Adrenal gland (tissue), 12 donors: ENCODE measurements around the gene SERPINA4. TPM values are rescaled to one million over a fixed set of nuclear protein-coding genes. Genes with fewer than 3 reads are reported as not detected.
"Not testable (repeated sequence)": the region's sequence is repeated elsewhere in the genome, so short reads cannot be mapped to it uniquely, and the experiment has no call there.

Experiments
- DNase-seq, 7 donors: peaks; one replicate each; pipeline ENCODE4 v3.0.0-alpha.2; 2019 to 2020
- H3K27ac ChIP-seq, 5 donors: fragments of 200-600 bp; sonication (generic) in 4 of 5; 1 replicate in 3 of 5; 2 replicates in 2 of 5; pipeline versions ENCODE4 v1.5.1 to v1.8.0; 2016 to 2020; ENCODE audit warnings: mild to moderate bottlenecking in 1 of 5
- H3K27me3 ChIP-seq: fragments of 200-600 bp; 2 replicates; pipeline ENCODE4 v1.8.0; 2021
- H3K36me3 ChIP-seq, 2 donors: fragments of 200-600 bp; replicated peaks in 1 of 2; 1 replicate in 1 of 2; 2 replicates in 1 of 2; pipeline versions ENCODE4 v1.5.1 to v1.8.0; 2018 to 2022
- H3K4me1 ChIP-seq, 2 donors: fragments of 200-600 bp; replicated peaks in 1 of 2; 1 replicate in 1 of 2; 2 replicates in 1 of 2; pipeline versions ENCODE4 v1.5.1 to v1.8.0; 2018 to 2021
- H3K4me3 ChIP-seq, 4 donors: fragments of 200-600 bp; sonication (generic) in 3 of 4; one replicate each; pipeline ENCODE4 v1.5.1; 2016 to 2018
- H3K9me3 ChIP-seq, 3 donors: fragments of 200-600 bp; sonication (generic) in 1 of 3; replicated peaks in 1 of 3; 1 replicate in 2 of 3; 2 replicates in 1 of 3; pipeline versions ENCODE4 v1.5.1 to v1.8.0; 2016 to 2021
- POLR2A ChIP-seq, 2 donors: fragments of 450-650 bp; IDR thresholded peaks; one replicate each; pipeline ENCODE4 v1.6.1; 2017; ENCODE audit warnings: antibody characterized with exemption in 2 of 2, mild to moderate bottlenecking in 2 of 2, moderate library complexity in 1 of 2
- WGBS, 4 donors: extraction: QIAGEN DNeasy Blood & Tissue Kit in 2 of 4; methylation state at CpG; one replicate each; pipeline versions ENCODE4 v1.1.5 to v1.1.7; 2013 to 2017; 5-methylcytosine and 5-hydroxymethylcytosine counted together
- intact Hi-C, 2 donors: fragments of 100-400 bp; cut with DNase I; formaldehyde crosslinking; loops; one replicate each; pipeline versions ENCODE4 v1.14.1 to v1.15.0; 2022 to 2023
- polyA plus RNA-seq, 3 donors: library from polyadenylated mRNA; stranded (reverse); fragments of 200-250 nt in 2 of 3; fragments of 350-450 nt in 1 of 3; fragmentation: Illumina TruSeq in 1 of 3; extraction: RNeasy Lipid Tissue Mini Kit (QIAGEN cat#74804) in 1 of 3; gene quantifications; one replicate each; pipeline ENCODE4 v1.2.3, GENCODE V29; 2013 to 2014
- total RNA-seq, 9 donors: library from RNA; depleted of rRNA in 4 of 9; stranded (reverse); fragments of >200 nt in 4 of 9; fragments of 120-200 nt in 1 of 9; fragmentation: NEBNext Ultra II Directional in 1 of 9; extraction: Animal tissue kit (Norgen Biotek cat#: 25700) in 1 of 9; gene quantifications; one replicate each; pipeline versions ENCODE4 v1.1.0 to v1.2.4, GENCODE V29; 2013 to 2023
- TF ChIP-seq, protein P1 (sequence below), 6 experiments: fragments of 450-650 bp in 4 of 6; fragments of 200-600 bp in 2 of 6; sonication (generic) in 1 of 6; IDR thresholded peaks; 1 replicate in 5 of 6; 2 replicates in 1 of 6; pipeline versions ENCODE4 v1.5.1 to v1.8.0; 2016 to 2021; ENCODE audit warnings: antibody characterized with exemption in 6 of 6, mild to moderate bottlenecking in 2 of 6, moderate library complexity in 1 of 6
- donor health status: healthy with polysubstance abuse.
- donor health status: Bipolar disorder and iron deficiency.
- donor health status: DM: yes; HTN: yes; CAD: no.
- donor health status: DM: no; HTN: no; CAD: no.
- donor health status: DM: no; HTN: no; CAD: no.
- donor health status: DM: yes; HTN: yes; CAD: no.

The SERPINA4 gene
- total and polyA plus RNA-seq, 12 donors = 0.06 to 0.31 (median 0.11) TPM; not detected in 9

DNA sequence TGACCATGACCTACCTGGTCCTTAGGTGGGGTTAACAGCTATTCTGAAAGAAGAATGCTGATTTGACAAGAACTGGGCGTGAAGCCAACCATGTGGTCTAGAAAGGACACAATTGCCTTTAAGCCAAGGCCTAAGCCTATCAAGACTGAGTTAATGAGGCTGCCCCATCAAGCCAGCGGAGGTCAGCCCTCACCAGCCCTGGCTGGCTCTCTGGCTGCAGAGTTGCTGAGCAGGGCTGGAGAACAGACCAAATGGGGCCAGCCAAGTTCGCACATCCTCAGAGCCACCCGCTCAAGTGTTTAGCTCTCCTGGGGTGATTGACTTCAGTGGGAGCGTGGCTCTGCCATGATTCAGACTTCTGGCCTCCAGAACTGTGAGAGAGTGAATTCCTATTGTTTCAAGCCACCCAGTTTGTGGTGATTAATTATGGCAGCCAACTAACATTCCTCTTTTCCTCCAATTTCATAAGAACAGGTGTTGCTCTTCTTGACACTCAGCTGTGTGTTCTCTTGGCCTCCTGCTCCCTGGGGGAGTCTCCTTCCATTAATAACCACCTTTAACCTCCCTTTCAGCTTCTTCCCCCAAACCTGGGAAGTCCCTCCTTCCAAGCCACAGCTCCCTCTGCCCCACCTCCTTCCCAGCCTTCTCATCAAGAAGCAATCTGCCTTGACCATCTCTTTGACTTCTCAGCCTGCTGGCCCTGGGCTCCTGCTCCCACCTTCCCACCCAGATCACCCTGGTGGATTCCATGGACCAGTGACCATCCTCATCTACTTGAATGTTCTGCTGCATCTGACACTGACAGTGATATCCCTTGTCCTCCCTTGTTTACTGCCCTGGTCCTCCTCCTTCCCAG, 14.7 kb downstream of the SERPINA4 start:
- WGBS, 4 donors = 74 to 85% (median 76%) methylated on average over 4 to 5 of the region's 5 CpGs
- Histone ChIP-seq H3K4me3 (no peak overlapping the region), H3K9me3 (no peaks in the 10 kb centered on the region), H3K27ac (no peak overlapping the region), H3K27me3 (no peaks in the 10 kb centered on the region), H3K4me1 (peaks cover 2 to 5% of the 10 kb centered on the region in 2 donors), H3K36me3 (no peaks in the 10 kb centered on the region)
- peak in 4 of 7 donors; percentile 40 to 59 (median 52) for DNase-seq
- TF ChIP-seq, protein P1, sequence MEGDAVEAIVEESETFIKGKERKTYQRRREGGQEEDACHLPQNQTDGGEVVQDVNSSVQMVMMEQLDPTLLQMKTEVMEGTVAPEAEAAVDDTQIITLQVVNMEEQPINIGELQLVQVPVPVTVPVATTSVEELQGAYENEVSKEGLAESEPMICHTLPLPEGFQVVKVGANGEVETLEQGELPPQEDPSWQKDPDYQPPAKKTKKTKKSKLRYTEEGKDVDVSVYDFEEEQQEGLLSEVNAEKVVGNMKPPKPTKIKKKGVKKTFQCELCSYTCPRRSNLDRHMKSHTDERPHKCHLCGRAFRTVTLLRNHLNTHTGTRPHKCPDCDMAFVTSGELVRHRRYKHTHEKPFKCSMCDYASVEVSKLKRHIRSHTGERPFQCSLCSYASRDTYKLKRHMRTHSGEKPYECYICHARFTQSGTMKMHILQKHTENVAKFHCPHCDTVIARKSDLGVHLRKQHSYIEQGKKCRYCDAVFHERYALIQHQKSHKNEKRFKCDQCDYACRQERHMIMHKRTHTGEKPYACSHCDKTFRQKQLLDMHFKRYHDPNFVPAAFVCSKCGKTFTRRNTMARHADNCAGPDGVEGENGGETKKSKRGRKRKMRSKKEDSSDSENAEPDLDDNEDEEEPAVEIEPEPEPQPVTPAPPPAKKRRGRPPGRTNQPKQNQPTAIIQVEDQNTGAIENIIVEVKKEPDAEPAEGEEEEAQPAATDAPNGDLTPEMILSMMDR (IDR thresholded peaks at IDR 0.05) = no peak
- TF ChIP-seq POLR2A (IDR thresholded peaks at IDR 0.05) = no peak
- intact Hi-C loops = no loop called here

DNA sequence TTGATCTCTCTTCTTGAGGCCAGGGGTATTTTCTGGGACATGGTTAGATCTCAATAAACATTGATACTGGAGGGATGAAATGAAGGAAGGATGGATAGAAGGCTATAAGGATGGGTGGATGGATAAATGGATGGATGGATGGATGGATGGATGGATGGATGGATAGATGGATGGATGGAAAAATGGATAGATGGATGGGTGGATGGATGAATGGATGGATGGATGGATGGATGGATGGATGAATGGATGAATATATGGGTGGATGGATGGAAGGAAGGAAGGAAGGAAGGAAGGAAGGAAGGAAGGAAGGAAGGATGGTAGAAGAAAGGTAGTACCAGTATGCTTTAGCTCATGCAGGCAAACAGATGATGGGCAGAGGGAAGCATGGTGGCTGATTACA, 16.2 kb downstream of the SERPINA4 start:
- H3K4me1 ChIP-seq = peaks cover 3 to 13% of the 10 kb centered on the region in 2 donors
- H3K9me3 ChIP-seq, intact Hi-C loops, H3K27me3 ChIP-seq, H3K36me3 ChIP-seq, H3K4me3 ChIP-seq, H3K27ac ChIP-seq, DNase-seq: not testable (repeated sequence)

DNA sequence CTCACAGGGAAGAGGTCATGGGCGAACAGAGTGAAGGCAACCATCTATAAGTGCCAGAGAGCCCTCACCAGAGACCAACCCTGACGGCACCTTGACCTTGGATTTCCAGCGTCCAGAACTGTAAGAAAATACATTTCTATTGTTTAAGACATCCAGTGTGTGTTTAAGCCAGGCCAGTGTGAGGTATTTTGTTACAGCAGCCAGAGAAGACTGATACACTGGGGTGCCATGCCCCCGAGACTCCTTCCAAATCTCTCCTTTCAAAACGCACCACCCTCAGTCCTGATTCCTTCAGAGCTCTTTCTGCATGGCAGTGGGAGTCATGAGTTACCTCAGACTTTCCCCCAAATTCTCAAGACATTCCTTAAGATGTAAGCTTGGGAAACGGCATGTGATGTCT, 17.5 kb downstream of the SERPINA4 start:
- peaks cover 14 to 24% of the 10 kb centered on the region in 2 donors for H3K4me1 ChIP-seq
- H3K36me3 ChIP-seq = no peaks in the 10 kb centered on the region
- TF ChIP-seq, protein P1 (IDR thresholded peaks at IDR 0.05) = no peak
- no peak for TF ChIP-seq POLR2A (IDR thresholded peaks at IDR 0.05)
- 75 to 88% (median 79%) methylated on average over 6 of the region's 6 CpGs for WGBS, 4 donors
- intact Hi-C loops = no loop called here
- no peak overlapping the region for H3K4me3 ChIP-seq
- H3K27me3 ChIP-seq = no peaks in the 10 kb centered on the region
- no peaks in the 10 kb centered on the region for H3K9me3 ChIP-seq
- H3K27ac ChIP-seq = no peak overlapping the region
- DNase-seq = no peak

DNA sequence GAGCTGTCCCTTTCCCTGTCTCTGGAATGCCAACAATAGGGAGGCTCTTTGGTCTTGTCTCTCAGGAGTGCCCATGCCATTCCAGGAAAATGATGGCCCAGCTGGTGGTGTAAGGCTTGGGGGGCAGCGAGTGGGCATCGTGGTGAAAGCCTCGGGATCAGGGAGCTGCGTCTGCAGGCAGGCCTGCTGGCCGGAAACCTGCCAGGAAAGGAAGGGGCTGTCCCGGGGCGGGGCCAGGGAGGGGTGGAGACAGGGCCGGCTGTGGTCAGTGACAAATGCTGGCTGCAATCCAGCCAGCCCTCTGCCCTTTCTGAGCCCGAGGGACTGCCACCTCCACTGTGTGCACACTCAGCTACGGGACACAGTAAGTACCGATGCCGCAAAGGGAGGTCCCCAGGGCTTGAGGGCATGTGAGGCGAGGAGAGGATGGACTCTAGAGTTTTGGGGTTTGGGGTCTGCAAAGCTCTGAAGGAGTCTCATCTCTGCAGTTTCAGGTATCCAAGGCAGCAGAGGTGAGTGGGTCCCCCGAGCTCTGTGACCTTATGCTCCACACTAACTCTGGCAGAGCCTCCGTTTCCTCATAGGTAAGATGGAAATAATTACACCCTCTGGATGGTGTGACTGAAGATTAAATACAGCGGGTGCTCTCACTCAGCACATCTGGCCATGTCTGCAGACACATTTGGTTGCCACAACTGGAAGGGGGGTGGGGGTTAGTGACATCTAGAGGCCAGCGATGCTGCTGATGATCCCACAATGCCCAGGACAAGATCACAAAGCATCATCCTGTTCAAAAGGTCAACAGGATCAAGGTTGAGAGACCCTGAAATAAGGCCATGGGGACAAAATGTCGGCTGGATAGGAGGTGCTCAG, 20.1 kb downstream of the SERPINA4 start, which contains the start of gene SERPINA5:
SERPINA5 (plus strand) TSS at position 300 of the 873 bp plus-strand sequence. CDS start 5,937 bp downstream, outside the sequence.
- Histone ChIP-seq H3K9me3 (no peaks in the 10 kb centered on the region), H3K36me3 (no peaks in the 10 kb centered on the region), H3K27ac (peak within 1 kb of the TSS; percentile 67 to 89 (median 78)), H3K4me3 (peak within 1 kb of the TSS; percentile 14 to 55 (median 34)), H3K4me1 (peaks cover 41 to 43% of the 10 kb centered on the region in 2 donors), H3K27me3 (no peaks in the 10 kb centered on the region)
- TF ChIP-seq POLR2A (IDR thresholded peaks at IDR 0.05) = peak in 1 of 2 donors; percentile 83
- TF ChIP-seq, protein P1 (IDR thresholded peaks at IDR 0.05) = no peak
- intact Hi-C loops = no loop called here
- 18 to 26% (median 21%) methylated on average over 16 to 18 of the region's 18 CpGs for WGBS, 4 donors
- peak; percentile 88 to 96 (median 95) for DNase-seq
